Endothelial cell of umbilical vein (primary cell): ENCODE results near the gene PRR5. TPM values are rescaled to one million over a fixed set of nuclear protein-coding genes. Genes with fewer than 3 reads are reported as not detected.

Experiments
- BruUV-seq: library from RNA; stranded (reverse); fragments of 400-500 nt; replicated peaks from 2 replicates; lab custom pipeline; 2021; lab: Mats Ljungman, UMichigan
- CTCF ChIA-PET: fragments of 300-600, 350-600 bp; sonication (Branson Sonifier 250); formaldehyde crosslinking; loops from one replicate; lab custom pipeline; 2021; ENCODE audit warnings: antibody characterized with exemption, inconsistent platforms; lab: Charles Lee
- POLR2A ChIA-PET: fragments of 300-600, 350-600 bp; sonication (Branson Sonifier 250); formaldehyde crosslinking; loops from one replicate; lab custom pipeline; 2021; ENCODE audit warnings: antibody characterized with exemption, inconsistent platforms; lab: Charles Lee
- DNase-seq: peaks from one replicate; pipeline ENCODE4 v3.0.0-alpha.2; 2011; ENCODE audit warnings: low read depth, low spot score
- FAIRE-seq: peaks from 2 replicates; lab custom pipeline; 2011; peaks lifted over from hg19 to GRCh38; lab: Jason Lieb, UNC
- H2AFZ ChIP-seq: 2 replicates; pipeline ENCODE4 v1.6.0; 2012; ENCODE audit warnings: low read depth, low read length, control low read depth, inconsistent platforms
- H3K27ac ChIP-seq: 2 replicates; pipeline ENCODE4 v1.5.1; 2011; ENCODE audit warnings: low read depth, mild to moderate bottlenecking, control low read depth, low read length, moderate library complexity; ENCODE audit not compliant: insufficient read depth
- H3K27me3 ChIP-seq, 2 experiments: 2 replicates each; pipeline versions ENCODE4 v1.6.0 to v1.6.1; 2011; ENCODE audit warnings: low read length in 2 of 2, mixed read lengths in 1 of 2; ENCODE audit not compliant: control insufficient read depth in 2 of 2, insufficient read depth in 2 of 2
- H3K36me3 ChIP-seq, 2 experiments: 2 replicates in 1 of 2; 3 replicates in 1 of 2; pipeline ENCODE4 v1.5.1; 2011; ENCODE audit warnings: low read length in 2 of 2, mild to moderate bottlenecking in 1 of 2, moderate library complexity in 1 of 2; ENCODE audit not compliant: control insufficient read depth in 2 of 2, insufficient read depth in 2 of 2; ENCODE audit errors: extremely low read depth in 1 of 2
- H3K4me1 ChIP-seq: 3 replicates; pipeline ENCODE4 v1.5.1; 2011; ENCODE audit warnings: mild to moderate bottlenecking, low read length; ENCODE audit not compliant: control insufficient read depth, insufficient read depth; ENCODE audit errors: extremely low read depth
- H3K4me2 ChIP-seq: 2 replicates; pipeline ENCODE4 v1.6.1; 2011; ENCODE audit warnings: low read length, control low read depth, mixed read lengths; ENCODE audit not compliant: insufficient read depth
- H3K4me3 ChIP-seq, 3 experiments: fragments of 200-600 bp in 1 of 3; sonication (generic), shearing (Covaris generic) in 1 of 3; replicated peaks in 1 of 3; 2 replicates each; pipeline ENCODE4 v1.5.1; 2011 to 2016; ENCODE audit warnings: control low read depth in 3 of 3, low read length in 3 of 3, mild to moderate bottlenecking in 2 of 3, inconsistent platforms in 1 of 3, low read depth in 1 of 3, moderate library complexity in 1 of 3; ENCODE audit not compliant: insufficient read depth in 1 of 3
- H3K79me2 ChIP-seq: 2 replicates; pipeline ENCODE4 v1.6.0; 2012; ENCODE audit warnings: low read length, inconsistent platforms; ENCODE audit not compliant: control insufficient read depth, insufficient read depth
- H3K9ac ChIP-seq: replicated peaks from 2 replicates; pipeline ENCODE3; 2011; ENCODE audit warnings: low read length, control low read depth; ENCODE audit not compliant: insufficient read depth; ENCODE audit errors: extremely low read depth
- H3K9me1 ChIP-seq: replicated peaks from 3 replicates; pipeline ENCODE4 v1.6.0; 2011; ENCODE audit warnings: mild to moderate bottlenecking, low read length; ENCODE audit not compliant: control insufficient read depth, insufficient read depth; ENCODE audit errors: extremely low read depth
- H3K9me3 ChIP-seq: replicated peaks from 2 replicates; pipeline ENCODE4 v1.5.1; 2012; ENCODE audit warnings: low read length, inconsistent platforms; ENCODE audit not compliant: control insufficient read depth, insufficient read depth
- H4K20me1 ChIP-seq: replicated peaks from 2 replicates; pipeline ENCODE3; 2011; ENCODE audit warnings: mild to moderate bottlenecking, low read length; ENCODE audit not compliant: control insufficient read depth, insufficient read depth; ENCODE audit errors: extremely low read depth
- CTCF ChIP-seq, 2 donors: IDR thresholded peaks; 1 replicate in 1 of 2; 2 replicates in 1 of 2; pipeline ENCODE4 v1.5.1; 2011; ENCODE audit warnings: low read length in 2 of 2, mild to moderate bottlenecking in 2 of 2, moderate library complexity in 2 of 2, control low read depth in 1 of 2, inconsistent platforms in 1 of 2, low read depth in 1 of 2; ENCODE audit not compliant: insufficient read depth in 1 of 2; ENCODE audit errors: extremely low read depth in 1 of 2
- EZH2 ChIP-seq: IDR thresholded peaks from 2 replicates; pipeline ENCODE4 v1.6.1; 2012; ENCODE audit warnings: borderline replicate concordance, low read depth, mild to moderate bottlenecking, moderate library complexity, low read length, inconsistent platforms; ENCODE audit not compliant: severe bottlenecking
- FOS ChIP-seq: IDR thresholded peaks from 2 replicates; pipeline ENCODE4 v1.6.1; 2011; ENCODE audit warnings: mild to moderate bottlenecking, low read length, moderate library complexity, borderline replicate concordance; ENCODE audit not compliant: insufficient read depth
- GATA2 ChIP-seq: IDR thresholded peaks from 2 replicates; pipeline ENCODE4 v1.7.0; 2011; ENCODE audit warnings: low read depth, mild to moderate bottlenecking, moderate library complexity, mixed read lengths, low read length; ENCODE audit not compliant: insufficient read length, insufficient read depth
- JUN ChIP-seq: IDR thresholded peaks from 2 replicates; pipeline ENCODE4 v1.6.1; 2011; ENCODE audit warnings: borderline replicate concordance, low read depth; ENCODE audit not compliant: insufficient read length, insufficient read depth
- MYC ChIP-seq: IDR thresholded peaks from one replicate; pipeline ENCODE4 v1.6.1; 2011; ENCODE audit warnings: mild to moderate bottlenecking, low read depth, low read length
- POLR2A ChIP-seq: IDR thresholded peaks from 2 replicates; pipeline ENCODE4 v1.6.1; 2012; ENCODE audit warnings: low read depth, mild to moderate bottlenecking, control low read depth, low read length
- dilution Hi-C: fragments of 300-500 bp; cut with MboI; formaldehyde crosslinking; loops from one replicate; pipeline ENCODE4 v1.15.0; 2019; ENCODE audit warnings: low sequenced_read_pairs; ENCODE audit not compliant: extremely low pct_ligation_motif_present
- intact Hi-C: fragments of 100-400 bp; cut with micrococcal nuclease; formaldehyde crosslinking; loops from one replicate; pipeline ENCODE4 v1.10.0; 2022
- polyA plus RNA-seq, 4 experiments: library from polyadenylated mRNA; depleted of rRNA in 3 of 4; stranded (reverse) in 3 of 4; unstranded in 1 of 4; fragments of >200 nt; gene quantifications; 2 replicates each; pipeline versions ENCODE4 v1.2.1 to v1.2.3, GENCODE V29; 2011 to 2012; ENCODE audit warnings: missing spikeins in 1 of 4
- total RNA-seq: library from RNA; stranded (reverse); gene quantifications from 2 replicates; pipeline ENCODE4 v1.2.3, GENCODE V29; 2021
- TF ChIP-seq, protein P1 (sequence below): IDR thresholded peaks from 2 replicates; pipeline ENCODE4 v1.6.1; 2011; ENCODE audit not compliant: insufficient read depth, insufficient read length

Gene PRR5
- total and polyA plus RNA-seq, 2 donors (not counting 3 experiments of a cell fraction or from before 2014, with no cell fraction given) = 4.3 to 9.0 TPM

DNA sequence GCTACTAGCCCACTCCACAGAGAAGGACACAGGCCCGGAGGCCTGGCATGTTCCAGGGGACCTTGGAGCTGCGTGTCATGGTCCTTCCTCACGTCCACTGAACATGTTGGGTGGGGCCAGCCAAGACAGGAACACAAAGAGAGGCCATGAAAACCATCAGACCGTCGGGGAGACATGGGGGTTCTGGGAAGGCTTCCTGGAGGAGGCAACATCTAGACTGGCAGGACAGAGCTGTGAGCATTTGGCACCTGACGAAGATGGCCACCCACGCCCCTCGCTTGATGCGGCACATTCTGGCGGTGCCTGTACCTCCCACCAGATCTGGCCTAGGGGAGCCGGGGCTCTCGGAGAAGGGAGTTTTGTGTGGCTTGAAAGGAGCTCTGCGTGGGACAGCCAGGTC, 25.7 kb downstream of the PRR5 start:
- FAIRE-seq = no peak
- Histone ChIP-seq H3K9ac (no peak overlapping the region), H3K4me2 (no peak overlapping the region), H3K4me3 (no peak overlapping the region), H3K9me1 (no peaks in the 10 kb centered on the region), H3K79me2 (no peaks in the 10 kb centered on the region), H4K20me1 (no peaks in the 10 kb centered on the region), H3K36me3 (no peaks in the 10 kb centered on the region), H2AFZ (no peak overlapping the region), H3K27me3 (no peaks in the 10 kb centered on the region), H3K27ac (no peak overlapping the region), H3K4me1 (no peaks in the 10 kb centered on the region), H3K9me3 (no peaks in the 10 kb centered on the region)
- TF ChIP-seq MYC (no peak), EZH2 (no peak), JUN (no peak), FOS (no peak), CTCF (IDR thresholded peaks at IDR 0.05; ENCODE audit: extremely low read depth in 1 of 2, insufficient read depth in 1 of 2, low read depth in 1 of 2, low read length in 2 of 2) (no peak), POLR2A (no peak), GATA2 (no peak)
- TF ChIP-seq, protein P1, sequence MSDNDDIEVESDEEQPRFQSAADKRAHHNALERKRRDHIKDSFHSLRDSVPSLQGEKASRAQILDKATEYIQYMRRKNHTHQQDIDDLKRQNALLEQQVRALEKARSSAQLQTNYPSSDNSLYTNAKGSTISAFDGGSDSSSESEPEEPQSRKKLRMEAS = no peak
- BruUV-seq = no TSS peak
- ChIA-PET POLR2A (no interaction called here), CTCF (interaction anchor here (1.0 kb wide), 1 partner anchor 13 kb away, joined by 3 read pairs; no protein-coding TSS in a partner anchor)
- dilution Hi-C loops (no loop called here), intact Hi-C loops (loop anchor here (2.0 kb wide), 1 partner anchor 13 kb away; no protein-coding TSS in a partner anchor)
- DNase-seq = no peak
